Activated gamma-delta T cell treated with anti-CD3 and anti-CD28 coated beads, Interleukin-2, amount 50 U/mL, for 16 hours (primary cell): ENCODE measurements around the gene ASAP3.

ENCODE experiments used
- DNase-seq: peaks from one replicate; pipeline ENCODE4 v3.0.0-alpha.2; 2020; ENCODE audit warnings: low read depth

Gene ASAP3

DNA sequence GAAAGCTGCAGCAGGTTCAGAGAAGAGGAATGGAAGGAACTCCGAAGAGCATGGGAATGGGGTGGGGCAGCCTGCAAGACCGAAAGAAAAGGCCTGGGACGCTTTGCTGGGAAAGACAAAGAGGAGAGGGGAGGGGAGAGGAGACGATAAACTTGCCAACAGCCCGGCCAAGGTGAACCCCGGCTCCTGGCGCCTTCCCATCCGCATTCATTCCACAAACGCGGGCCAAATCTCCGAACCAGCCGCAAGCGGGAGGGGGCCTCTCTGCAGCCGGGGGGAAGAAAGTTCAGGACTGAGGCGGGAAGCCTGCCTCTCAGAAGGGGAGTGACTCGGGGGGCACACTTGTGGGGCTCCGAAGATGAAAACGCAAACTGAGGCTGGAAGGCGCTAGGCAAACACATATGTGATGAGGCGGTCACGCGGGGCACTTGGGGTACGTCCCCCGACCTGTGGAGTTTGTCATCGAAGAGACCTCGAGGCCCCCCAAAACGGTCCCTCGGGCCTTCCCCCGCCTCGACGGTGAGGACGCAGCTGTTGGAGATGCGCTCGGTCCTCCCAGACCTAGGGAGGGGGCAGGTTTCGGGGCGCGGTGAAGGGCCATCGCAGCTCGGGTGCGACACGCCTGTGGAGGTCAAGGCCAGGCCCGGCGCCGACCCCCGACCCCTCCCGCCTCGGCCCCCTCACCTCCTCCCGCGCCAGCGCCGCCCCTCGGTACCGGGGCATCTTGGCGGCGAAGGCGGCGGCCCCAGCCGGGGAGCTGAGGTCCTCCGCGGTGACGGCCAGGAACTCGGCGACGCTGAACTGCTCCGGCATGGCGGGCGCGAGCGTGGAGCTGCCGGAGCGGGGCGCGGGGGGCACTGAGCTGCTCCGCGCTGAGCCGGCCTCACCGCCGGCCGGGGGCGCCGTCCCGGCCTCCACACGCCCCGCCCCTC lies at the start of gene ASAP3:
Gene ASAP3 (minus strand): TSS at position 859 of the 932 bp plus-strand sequence. CDS start 46 bp downstream, at position 813.
- DNase-seq: peak; percentile 2

DNA sequence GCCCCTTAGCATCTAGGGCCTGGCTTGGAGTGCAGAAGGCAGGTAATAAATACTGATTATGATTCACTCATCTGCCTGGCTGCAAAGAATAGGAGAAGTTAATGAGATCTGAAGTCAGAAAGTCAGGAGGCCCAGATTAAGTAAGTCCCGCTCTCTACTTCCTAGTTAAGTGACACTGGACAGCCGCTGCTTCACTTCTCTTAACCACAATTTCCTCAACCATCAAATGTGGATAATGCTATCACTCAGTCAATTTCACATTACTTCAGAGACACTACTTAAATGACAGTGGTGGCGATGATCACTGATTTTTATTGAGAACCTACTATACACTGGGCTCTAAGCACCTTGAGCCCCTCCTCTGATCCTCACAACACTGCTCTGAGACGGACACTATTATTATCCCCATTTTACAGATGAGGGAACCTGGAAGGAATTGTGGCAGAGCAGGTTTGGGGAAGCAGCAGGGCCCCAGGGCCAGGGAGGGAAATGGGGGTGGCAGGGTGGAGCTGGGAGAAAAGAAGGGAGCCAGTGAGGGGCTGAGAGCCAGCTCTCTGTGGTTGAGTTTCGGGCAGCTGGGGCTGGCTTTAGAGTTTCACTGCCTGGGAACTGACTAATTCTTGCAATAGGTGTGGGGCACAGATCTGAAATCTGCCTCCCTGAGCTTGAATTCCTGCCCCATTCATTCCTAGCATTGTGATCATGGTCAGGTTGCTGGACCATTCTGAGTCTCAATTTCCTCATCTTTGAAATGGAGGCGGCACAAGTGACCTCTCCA lies 49.5 kb upstream of the ASAP3 start:
- DNase-seq: no peak

DNA sequence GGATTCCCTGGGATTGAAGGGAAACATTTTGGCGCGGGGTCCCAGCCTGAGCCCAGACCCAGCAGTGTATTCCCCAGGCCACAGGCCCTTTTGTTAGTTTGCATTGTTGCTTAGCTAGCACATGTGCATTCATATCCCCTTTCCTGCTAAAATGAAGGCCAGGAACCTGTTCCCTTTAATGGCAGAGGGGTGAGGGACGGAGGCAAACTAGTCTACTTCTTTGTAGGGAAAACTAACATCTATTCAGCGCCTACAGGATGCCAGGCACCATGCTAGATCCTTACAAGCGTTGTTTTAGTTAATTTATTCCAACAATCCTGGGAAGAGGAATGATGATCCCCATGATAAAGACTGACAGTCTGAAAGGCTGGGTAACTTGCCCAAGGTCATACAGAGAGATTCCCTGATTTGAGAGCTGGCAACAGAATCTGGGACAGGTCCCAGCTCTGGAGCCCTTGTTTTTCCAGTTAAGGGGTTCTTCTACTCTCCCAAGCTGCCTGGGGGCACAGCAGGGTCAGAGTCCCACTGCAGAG lies 47.6 kb upstream of the ASAP3 start:
- no peak for DNase-seq

DNA sequence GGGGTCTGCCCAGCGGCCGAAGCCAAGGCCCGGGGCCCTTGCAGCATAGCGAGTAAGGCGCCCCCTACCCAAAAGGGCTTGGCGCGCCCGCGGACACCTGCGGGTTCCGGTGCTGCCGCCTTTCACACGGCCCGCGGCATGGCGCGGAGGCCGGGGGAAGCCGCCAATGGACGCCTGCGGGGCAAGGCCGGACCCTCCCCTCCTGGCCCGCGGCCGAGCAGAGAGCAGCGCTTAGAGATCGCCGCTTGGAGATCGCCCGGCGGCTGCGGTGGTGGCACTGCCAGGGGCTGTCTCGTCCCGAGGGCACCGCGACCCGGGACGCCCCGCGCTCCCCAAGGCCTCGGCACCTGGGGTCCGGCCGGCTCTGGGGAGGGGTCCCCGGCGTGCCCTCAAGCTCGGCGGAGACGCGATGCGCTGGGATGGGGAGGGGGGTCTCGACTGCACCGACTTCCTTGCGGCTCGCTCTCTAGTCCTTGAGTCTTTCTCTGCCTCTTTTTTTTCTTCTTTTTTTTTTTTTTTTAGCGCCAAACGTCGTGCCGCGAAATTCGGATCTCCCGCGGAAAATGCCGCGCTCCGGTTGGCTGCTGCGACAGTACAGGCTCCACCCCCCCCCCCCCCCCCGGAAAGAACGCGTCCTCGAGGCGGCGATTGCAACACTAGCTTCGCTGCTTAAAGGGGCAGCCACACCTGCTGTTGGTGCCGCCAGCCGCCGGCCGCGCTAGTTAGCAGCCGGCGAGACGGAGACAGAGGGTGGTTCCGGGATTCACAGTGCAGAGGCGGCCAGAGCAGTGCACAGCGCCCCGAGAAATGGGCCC lies 47.0 kb upstream of the ASAP3 start, which contains the start of gene E2F2:
Gene E2F2 (minus strand): TSS at position 487 of the 815 bp plus-strand sequence. CDS start 440 bp downstream, at position 47.
- peak; percentile 70 for DNase-seq

DNA sequence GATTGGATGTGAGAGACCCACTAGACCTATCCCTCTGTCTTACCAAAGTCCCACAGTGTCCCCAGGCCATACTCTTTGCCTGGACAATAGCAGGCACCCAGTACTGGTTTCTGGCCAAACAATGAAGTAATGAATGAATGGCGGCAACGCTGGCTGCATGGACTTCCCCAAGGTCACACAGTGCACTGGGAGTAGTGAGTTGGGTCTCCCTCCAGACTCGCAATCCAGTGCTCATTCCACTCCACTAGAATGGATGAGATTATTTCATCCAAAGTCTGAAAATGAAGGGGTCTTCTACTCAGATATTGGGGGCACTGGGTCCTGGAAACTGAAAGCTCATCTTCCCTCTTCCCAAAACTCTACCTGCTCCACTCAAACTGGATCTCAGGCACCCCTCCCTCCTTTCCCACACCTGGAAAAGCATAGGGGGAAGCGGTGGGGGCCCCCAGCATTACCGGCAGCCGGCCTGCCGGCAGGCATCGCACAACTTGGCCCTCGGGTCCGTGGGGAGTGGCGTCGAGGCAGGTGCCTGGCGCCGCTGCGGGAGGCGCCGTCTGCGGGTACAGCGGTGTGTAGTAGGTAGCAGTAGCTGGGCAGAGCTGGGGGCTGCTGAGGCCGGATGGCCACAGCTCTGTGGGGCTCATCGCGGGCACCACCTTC lies 46.2 kb upstream of the ASAP3 start:
- no peak for DNase-seq

DNA sequence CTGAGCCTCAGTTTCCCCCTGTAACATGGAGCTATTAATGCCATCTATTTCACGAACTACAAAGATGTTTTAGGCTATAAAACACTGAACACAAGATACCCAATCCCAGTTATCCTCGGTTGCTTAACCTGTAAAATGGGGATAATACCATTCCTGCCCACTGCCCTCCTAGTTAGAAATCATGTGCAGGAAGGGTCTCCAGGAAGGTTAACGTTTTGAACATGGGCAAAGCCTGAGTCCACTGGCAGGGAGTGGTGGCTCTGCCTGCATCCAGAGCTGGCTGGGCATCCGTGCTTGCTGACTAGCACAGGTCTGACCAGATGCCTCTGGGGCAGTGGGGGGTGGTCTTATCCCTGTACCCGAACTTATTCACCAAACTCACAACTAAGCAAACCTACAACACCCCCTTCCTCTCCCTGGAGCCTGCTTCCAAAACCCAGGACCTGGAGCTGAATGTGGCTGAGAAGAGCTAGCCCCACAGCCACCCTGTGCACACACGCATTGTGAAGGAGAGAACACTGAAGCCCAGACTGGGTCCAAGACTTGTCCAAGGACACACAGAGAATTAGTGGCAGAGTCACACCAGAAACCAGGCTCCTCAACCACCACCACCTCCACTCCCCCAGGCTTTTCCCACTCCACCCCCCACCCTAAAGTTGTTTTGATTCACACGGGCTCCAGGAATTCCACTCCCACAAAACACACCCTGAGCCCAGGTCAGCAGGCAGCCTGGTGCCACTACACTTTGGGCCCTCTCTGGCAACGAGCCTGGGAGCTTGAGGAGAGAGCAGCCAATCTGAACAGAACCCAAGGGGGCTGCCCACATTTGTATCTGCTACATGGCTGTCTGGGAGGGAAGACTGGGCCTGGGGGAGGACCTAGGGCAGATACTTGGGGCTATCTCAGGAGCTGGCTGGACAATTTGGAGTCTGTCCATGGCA lies 45.4 kb upstream of the ASAP3 start:
- no peak for DNase-seq

DNA sequence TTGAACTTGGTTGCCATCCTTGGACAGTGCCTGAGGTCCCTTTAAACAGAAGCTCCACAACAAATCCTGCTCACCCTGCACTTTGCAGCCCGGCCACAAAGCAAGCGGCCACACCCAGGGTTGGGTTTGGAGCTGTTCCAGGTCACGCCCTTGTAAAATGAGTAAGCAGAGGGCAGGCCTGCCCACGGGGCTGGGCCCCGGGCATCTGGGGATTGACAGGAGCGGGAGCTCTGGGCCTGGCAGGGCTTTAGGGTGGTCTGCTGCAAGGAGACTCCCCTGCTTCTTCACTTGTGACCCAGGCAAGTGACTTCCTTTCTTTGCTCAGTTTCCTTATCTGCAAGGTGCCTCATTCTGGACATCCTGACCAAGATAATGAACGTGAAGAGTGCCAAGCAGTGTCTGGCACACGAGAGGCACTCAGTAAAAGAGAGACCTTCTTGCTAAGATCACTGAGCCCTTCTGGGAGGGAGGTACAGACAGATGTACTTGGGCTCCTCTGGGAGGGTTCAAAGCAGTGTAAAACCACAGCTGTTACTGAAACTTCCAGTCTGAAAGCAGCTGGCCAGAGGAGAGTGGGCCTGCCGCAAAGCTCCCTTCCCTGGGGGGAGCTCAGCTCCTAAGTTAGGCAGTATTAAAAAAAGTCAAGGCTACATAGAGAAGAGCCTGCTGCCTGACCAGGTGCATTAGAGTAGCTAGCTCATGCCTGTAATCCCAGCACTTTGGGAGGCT lies 44.4 kb upstream of the ASAP3 start:
- peak; percentile 75 for DNase-seq

DNA sequence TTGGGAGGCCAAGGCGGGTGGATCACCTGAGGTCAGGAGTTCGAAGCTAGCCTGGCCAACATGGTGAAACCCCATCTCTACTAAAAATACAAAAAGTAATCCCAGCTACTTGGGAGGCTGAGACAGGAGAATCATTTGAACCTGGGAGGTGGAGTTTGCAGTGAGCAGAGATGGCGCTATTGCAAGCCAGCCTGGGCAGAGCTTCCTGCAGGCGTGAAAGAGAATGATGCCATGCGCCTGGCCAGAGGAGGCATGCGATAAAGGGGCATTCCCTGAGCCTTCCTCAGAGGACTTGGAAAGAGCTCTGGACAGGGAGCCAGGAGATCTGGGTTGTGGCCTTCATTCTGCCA lies 43.9 kb upstream of the ASAP3 start:
- no peak for DNase-seq

DNA sequence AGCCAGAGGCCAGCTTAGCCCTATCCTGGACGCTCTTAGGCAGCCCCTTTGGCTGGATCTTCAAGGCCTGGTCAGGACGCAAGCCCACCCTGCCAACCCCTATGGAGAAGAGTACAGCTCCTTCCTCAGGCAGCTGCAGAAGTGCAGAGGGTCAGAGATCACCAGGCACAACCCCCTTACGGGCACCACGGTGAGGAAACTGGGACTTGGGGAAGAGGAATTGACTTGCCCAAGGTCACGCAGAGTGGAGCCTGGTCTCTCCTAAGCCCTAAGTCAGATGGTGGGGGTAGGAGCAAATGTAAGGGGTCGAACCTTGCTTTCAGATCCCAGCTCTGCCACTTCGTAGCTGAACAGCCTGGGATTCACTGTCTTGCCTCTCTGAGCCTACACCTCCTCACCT lies 43.4 kb upstream of the ASAP3 start:
- DNase-seq: no peak

DNA sequence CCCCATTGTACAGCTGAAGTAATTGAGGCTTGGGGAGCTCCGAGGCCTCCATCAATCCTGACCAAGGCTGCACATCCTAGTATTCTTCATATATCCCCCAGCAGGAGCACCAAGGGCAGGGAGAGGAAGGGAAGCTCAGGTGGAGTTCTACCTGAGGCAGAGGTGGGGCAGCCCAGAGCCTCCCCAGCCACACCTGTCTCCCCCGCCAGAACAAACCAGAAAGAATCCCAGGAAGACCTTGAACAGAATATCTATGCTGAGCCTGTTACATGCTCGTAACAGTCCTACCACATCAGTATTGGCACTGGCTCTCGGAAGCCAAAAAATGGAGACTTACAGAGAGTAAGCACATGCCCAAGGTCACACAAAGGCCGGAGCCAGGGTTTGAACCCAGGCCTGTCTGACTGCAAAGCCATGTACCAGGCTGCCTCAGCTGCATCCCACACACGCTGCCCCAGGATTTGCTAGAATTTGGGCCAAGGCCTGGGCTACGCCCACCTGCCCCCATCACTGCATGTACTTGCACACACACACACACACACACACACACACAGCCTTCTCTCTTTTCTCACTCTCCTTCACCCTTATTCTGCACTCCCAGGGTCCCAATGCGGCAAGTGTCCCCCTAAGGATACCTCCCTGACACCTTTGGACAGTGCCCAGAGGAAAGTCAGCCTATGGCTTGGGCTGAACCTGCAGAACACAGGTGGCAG lies 42.5 kb upstream of the ASAP3 start:
- DNase-seq: no peak

DNA sequence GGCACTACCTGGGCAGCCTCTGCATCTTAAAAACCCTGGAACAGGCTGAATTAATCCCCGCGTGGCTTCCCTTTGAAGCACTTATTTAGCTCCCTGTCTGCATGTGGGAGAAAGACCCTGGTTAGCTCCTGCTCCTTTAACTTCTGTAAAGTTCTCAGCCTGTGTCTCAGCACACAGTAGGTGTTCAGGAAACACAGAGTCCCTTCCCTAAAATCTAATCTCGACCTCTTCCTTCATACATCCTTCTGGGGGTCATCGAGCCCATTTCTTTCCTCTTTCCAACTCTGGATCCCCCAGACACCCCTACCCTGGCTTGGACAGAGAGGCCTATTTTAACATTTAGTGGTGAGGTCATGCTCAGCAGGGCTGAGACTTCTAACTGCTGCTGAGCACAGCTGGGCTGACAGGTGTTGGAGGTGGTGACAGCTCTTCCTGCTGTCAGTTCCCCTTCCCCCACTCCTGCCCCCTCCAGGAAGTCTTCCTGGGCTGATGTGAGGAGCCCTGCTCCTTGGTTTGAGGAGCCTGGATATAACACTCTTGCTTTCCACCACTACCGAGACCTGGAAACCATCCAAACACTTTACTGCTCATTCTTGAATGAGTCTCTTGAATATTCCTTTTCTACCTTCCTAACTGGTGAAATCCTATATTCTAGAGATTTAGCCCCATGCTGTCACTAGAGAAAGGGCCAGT lies 41.7 kb upstream of the ASAP3 start:
- DNase-seq: no peak

DNA sequence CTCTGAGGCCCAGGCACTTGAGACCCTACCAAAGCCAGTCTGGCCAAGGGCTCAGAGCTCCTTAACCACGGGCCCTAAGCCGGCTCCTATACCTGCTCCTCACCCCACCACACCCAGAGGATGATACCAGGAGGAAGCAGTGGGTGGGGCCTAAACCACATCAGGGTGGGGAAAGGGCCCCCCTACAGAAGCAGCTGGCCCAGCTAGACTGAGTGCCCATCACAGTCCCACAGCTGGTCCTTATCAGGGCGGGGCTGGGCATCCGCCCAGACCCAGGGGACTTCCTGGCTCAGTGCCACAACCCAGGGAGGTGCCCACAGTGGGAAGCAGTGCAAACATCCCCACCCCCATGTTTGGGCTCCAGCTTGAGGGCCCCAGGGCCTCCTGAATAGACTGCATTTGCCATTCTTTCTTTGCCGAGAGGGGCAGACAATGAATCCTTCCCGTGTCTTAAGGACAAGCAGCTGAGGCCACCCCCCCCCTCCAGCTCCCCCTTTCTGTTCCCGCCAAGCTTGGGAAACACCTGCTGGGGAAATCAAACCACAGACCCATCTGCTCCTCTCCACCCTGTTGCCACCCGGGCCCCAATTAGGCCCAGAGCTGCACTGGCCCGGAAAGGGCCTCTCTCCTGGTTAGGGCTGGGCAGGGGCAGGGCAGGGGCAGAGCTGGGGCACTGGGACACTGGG lies 40.9 kb upstream of the ASAP3 start:
- no peak for DNase-seq

DNA sequence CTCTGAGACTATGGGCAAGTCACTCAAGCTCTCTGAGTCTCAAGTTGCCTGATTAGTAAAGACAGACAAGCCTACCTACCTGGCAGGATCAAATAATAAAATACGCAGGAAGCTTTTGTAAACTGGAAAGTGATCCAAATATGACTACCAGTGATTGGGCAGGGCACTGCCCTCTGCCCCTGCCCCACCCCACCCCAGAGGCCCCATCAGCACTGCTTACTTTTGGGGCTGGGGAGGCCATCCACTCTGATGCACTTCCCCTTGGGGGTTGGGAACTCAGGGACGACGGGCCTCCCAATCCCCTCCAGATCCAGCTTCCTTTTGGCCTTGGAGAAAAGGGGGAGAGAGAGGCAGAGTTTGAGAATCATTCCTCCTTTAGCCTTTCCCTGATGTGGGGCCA lies 40.2 kb upstream of the ASAP3 start:
- DNase-seq: no peak

DNA sequence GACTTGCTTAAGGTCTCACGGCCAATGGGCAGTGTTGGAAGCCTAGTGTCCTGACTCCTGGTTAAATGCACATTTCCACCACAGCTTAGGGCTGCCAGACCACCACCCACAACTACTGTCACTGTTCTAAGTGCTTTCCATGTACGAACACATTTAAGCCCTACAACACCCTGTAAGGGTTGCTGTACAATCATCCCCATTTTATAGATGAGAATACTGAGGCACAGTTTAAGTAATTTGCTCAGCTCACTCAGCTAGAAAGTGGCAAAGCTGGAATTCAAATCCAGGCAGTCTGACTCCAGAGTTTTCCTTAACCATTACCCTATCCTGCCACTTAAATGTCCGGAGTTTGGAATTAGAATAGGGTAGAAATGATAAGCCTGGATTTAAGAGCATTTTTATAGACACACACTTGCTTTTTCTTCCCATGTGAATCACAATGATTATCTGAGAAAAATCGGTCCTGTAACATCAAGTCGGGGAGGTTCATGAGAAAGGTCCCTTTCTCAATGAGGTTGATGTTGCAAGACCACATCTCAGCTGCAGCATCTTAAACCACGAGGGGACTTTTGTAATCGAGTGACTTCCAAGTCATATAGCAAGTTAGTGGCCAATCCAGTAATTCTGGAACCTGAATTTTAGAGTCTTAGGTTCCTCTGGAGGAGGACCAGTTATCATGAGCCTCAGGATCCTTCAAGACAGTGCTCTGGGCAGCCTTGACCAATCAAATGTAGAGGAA lies 38.4 kb upstream of the ASAP3 start:
- DNase-seq: no peak

DNA sequence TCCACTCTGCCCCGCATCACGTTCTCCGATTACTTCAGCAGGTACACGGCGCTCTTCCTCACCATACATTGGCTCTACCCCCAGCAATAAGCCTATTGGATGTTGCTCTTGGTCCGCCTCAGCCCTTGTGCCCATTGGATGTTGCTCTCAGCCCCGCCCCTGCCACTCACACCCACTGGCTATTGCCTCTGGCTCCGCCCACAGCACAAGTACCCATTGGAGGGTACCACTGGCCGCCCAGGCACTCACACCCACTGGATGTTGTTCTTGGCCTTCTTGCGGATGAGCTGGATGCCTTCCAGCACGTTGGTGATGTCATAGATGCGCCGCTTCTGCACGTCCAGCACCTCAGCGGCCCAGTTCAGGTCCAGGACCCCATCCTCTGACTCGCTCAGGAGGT lies 37.6 kb upstream of the ASAP3 start:
- no peak for DNase-seq

DNA sequence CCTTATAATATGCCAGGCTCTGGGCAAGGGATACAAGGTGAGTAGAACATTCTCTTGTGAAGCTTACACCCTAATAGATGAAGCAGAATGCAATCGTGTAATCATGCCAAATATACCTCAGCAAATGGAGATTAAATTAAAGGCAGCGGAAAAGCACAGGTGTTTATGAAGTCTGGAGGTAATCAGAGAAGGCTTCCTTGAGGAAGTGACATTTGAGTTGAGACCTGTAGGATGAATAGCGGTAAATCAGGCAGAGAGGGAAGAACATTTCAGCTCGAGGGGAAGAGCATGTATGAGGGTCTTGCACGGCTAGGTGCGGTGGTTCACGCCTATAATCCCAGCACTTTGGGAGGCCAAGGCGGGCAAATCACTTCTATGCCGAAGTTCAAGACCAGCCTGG lies 33.6 kb upstream of the ASAP3 start:
- DNase-seq: no peak

DNA sequence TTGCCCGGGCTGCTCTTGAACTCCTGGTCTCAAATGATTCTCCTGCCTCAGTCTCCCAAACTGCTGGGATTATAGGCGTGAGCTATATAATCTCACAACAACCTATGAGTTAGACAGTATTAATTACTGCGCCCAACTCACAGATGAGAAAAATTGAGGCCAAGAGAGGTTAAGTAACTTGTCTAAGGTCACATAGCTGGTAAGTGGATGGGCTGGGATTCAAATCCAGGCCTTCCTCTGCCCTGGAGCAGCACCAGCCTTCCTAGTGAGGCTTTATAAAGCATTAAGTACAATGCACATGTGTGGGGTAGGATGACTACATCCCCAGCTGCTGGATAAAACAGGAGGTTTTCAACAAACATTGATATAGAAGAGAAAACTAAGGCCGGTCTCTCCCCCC lies 31.9 kb upstream of the ASAP3 start:
- DNase-seq: no peak
